HCT116 (cell line): ENCODE measurements around the gene PTPA. TPM values are rescaled to one million over a fixed set of nuclear protein-coding genes. Genes with fewer than 3 reads are reported as not detected.

Experiments
- ATAC-seq: fragments of 200-7000 bp; cut with Tn5 transposase; 2 replicates; pipeline ENCODE4 v1.9.1; 2020; ENCODE audit warnings: mild to moderate bottlenecking, moderate library complexity
- BruUV-seq: library from RNA; stranded (reverse); fragments of 400-500 nt; replicated peaks from 2 replicates; lab custom pipeline; 2021; lab: Mats Ljungman, UMichigan
- CTCF ChIA-PET: fragments of 300-600 bp; sonication (Branson Sonifier 250); formaldehyde crosslinking; loops from one replicate; lab custom pipeline; 2021; ENCODE audit warnings: antibody characterized with exemption; lab: Charles Lee
- POLR2A ChIA-PET: fragments of 300-600, 350-600 bp; sonication (Branson Sonifier 250); formaldehyde crosslinking; loops from one replicate; lab custom pipeline; 2021; ENCODE audit warnings: antibody characterized with exemption; lab: Charles Lee
- RAD21 ChIA-PET, 2 experiments: fragments of 300-600 bp; sonication (Branson Sonifier 250); formaldehyde crosslinking; loops; one replicate each; lab custom pipeline; 2023; ENCODE audit warnings: low total read pairs in 2 of 2; ENCODE audit not compliant: uncharacterized antibody in 2 of 2, unreplicated experiment in 2 of 2, low non-redundant PET in 1 of 2; lab: Charles Lee
- DNase-seq: peaks from one replicate; pipeline ENCODE4 v3.0.0-alpha.2; 2010; ENCODE audit warnings: low read depth, low spot score
- H2AFZ ChIP-seq: fragments of 200-600 bp; shearing (Covaris generic), sonication (generic); 2 replicates; pipeline ENCODE4 v1.6.1; 2017; ENCODE audit warnings: low read depth, mixed run types, mixed read lengths, antibody characterized with exemption, low read length; ENCODE audit not compliant: poor library complexity, severe bottlenecking
- H3K27ac ChIP-seq: 2 replicates; pipeline ENCODE4 v1.5.1; 2012; ENCODE audit warnings: low read depth, low read length
- H3K27me3 ChIP-seq: fragments of 200-600 bp; sonication (generic); 2 replicates; pipeline ENCODE4 v1.6.1; 2016; ENCODE audit warnings: mixed run types, low read length, mixed read lengths; ENCODE audit not compliant: insufficient read depth
- H3K36me3 ChIP-seq, 2 experiments: fragments of 200-500 bp in 1 of 2; fragments of 200-600 bp in 1 of 2; sonication (Bioruptor generic) in 1 of 2; sonication (generic) in 1 of 2; 2 replicates each; pipeline versions ENCODE4 v1.5.1 to v1.6.1; 2014 to 2016; ENCODE audit warnings: low read length in 2 of 2, inconsistent platforms in 1 of 2, mixed read lengths in 1 of 2, mixed run types in 1 of 2; ENCODE audit not compliant: insufficient read depth in 2 of 2, control insufficient read depth in 1 of 2
- H3K4me1 ChIP-seq, 2 experiments: fragments of 200-600 bp in 1 of 2; sonication (generic) in 1 of 2; 2 replicates each; pipeline versions ENCODE4 v1.5.1 to v1.6.1; 2012 to 2017; ENCODE audit warnings: low read length in 2 of 2, inconsistent platforms in 1 of 2, mild to moderate bottlenecking in 1 of 2, mixed read lengths in 1 of 2, mixed run types in 1 of 2, moderate library complexity in 1 of 2; ENCODE audit not compliant: insufficient read depth in 2 of 2, control insufficient read depth in 1 of 2
- H3K4me2 ChIP-seq: fragments of 200-600 bp; sonication (generic); 2 replicates; pipeline ENCODE4 v1.6.1; 2017; ENCODE audit warnings: mixed run types, low read length, mixed read lengths
- H3K4me3 ChIP-seq, 2 experiments: fragments of 200-600 bp in 1 of 2; sonication (generic) in 1 of 2; replicated peaks in 1 of 2; 2 replicates each; pipeline ENCODE4 v1.5.1; 2011 to 2016; ENCODE audit warnings: low read length in 2 of 2, control low read depth in 1 of 2, low read depth in 1 of 2, mild to moderate bottlenecking in 1 of 2, mixed read lengths in 1 of 2, mixed run types in 1 of 2
- H3K79me2 ChIP-seq: fragments of 200-600 bp; sonication (generic); 2 replicates; pipeline ENCODE4 v1.6.1; 2017; ENCODE audit warnings: mild to moderate bottlenecking, mixed run types, low read length, moderate library complexity, mixed read lengths; ENCODE audit not compliant: insufficient read depth
- H3K9ac ChIP-seq: fragments of 200-600 bp; sonication (generic); 2 replicates; pipeline ENCODE4 v1.6.1; 2016; ENCODE audit warnings: low read length, mixed read lengths
- H3K9me2 ChIP-seq: fragments of 200-600 bp; sonication (generic), shearing (Covaris generic); 2 replicates; pipeline ENCODE4 v1.6.1; 2017; ENCODE audit warnings: mixed run types, mild to moderate bottlenecking, moderate library complexity; ENCODE audit not compliant: insufficient read depth
- H3K9me3 ChIP-seq, 2 experiments: fragments of 200-500 bp in 1 of 2; fragments of 200-600 bp in 1 of 2; sonication (Bioruptor generic) in 1 of 2; sonication (generic) in 1 of 2; 2 replicates each; pipeline ENCODE4 v1.6.1; 2014 to 2017; ENCODE audit warnings: low read length in 2 of 2, mixed read lengths in 2 of 2, inconsistent platforms in 1 of 2, low read depth in 1 of 2, mild to moderate bottlenecking in 1 of 2, mixed run types in 1 of 2, moderate library complexity in 1 of 2; ENCODE audit not compliant: control insufficient read depth in 1 of 2, insufficient read depth in 1 of 2
- H4K20me1 ChIP-seq: fragments of 200-600 bp; sonication (generic), shearing (Covaris generic); 2 replicates; pipeline ENCODE4 v1.6.1; 2017; ENCODE audit warnings: mixed run types, mild to moderate bottlenecking, moderate library complexity; ENCODE audit not compliant: insufficient read depth
- EGR1 ChIP-seq: IDR thresholded peaks from 2 replicates; pipeline ENCODE4 v1.6.1; 2012; ENCODE audit warnings: low read depth
- MAX ChIP-seq: IDR thresholded peaks from 2 replicates; pipeline ENCODE4 v1.6.1; 2012
- RAD21 ChIP-seq: IDR thresholded peaks from 2 replicates; pipeline ENCODE4 v1.6.1; 2012; ENCODE audit warnings: low read depth, mild to moderate bottlenecking
- REST ChIP-seq: IDR thresholded peaks from 2 replicates; pipeline ENCODE4 v1.6.1; 2012; ENCODE audit warnings: low read depth
- TCF7L2 ChIP-seq: IDR thresholded peaks from 2 replicates; pipeline ENCODE4 v1.7.0; 2011; ENCODE audit warnings: borderline replicate concordance, inconsistent platforms; ENCODE audit not compliant: insufficient read depth, insufficient read length; ENCODE audit errors: extremely low read depth
- YY1 ChIP-seq: IDR thresholded peaks from 2 replicates; pipeline ENCODE4 v1.6.1; 2011; ENCODE audit warnings: low read length, low read depth, moderate library complexity, mild to moderate bottlenecking; ENCODE audit not compliant: insufficient replicate concordance; ENCODE audit errors: extremely low read depth
- intact Hi-C: fragments of 100-400 bp; cut with micrococcal nuclease; formaldehyde crosslinking; loops from 2 replicates; pipeline ENCODE4 v1.10.0; 2022
- total RNA-seq: library from RNA; stranded (reverse); gene quantifications from one replicate; pipeline ENCODE4 v1.2.1, GENCODE V29; 2021; ENCODE audit not compliant: unreplicated experiment

The PTPA gene
- total RNA-seq, 1 experiment from 2014 or later: 177 TPM

- intact Hi-C loops: loop anchor here (2.0 kb wide), 1 partner anchor 51 kb away; the partner anchor contains the start of gene SH3GLB2
- Histone ChIP-seq H3K79me2 (peaks cover 31% of the 10 kb centered on the region), H3K4me2 (peak overlapping the region; percentile 65), H4K20me1 (no peaks in the 10 kb centered on the region), H3K36me3 (no peaks in the 10 kb centered on the region), H3K9ac (no peak overlapping the region), H2AFZ (no peak overlapping the region), H3K9me2 (no peaks in the 10 kb centered on the region), H3K27ac (no peak overlapping the region), H3K27me3 (no peaks in the 10 kb centered on the region), H3K4me1 (peaks cover 11 to 17% of the 10 kb centered on the region in 2 experiments), H3K4me3 (peak overlapping the region in 1 of 2 experiments; percentile 95; a peak in 2 of 4 replicates), H3K9me3 (no peaks in the 10 kb centered on the region)
- CTCF ChIA-PET: no interaction called here
- RAD21 ChIA-PET: interaction anchor here in 1 of 2 experiments (1.0 kb wide), 1 partner anchor 60 kb away, joined by 4 read pairs; no protein-coding TSS in a partner anchor
- no TSS peak for BruUV-seq
- POLR2A ChIA-PET: no interaction called here
- DNase-seq: no peak
- ATAC-seq: no peak
- TF ChIP-seq EGR1: no peak
- TF ChIP-seq RAD21: no peak
- no peak for TF ChIP-seq MAX
- no peak for TF ChIP-seq TCF7L2
- no peak for TF ChIP-seq REST
- no peak for TF ChIP-seq YY1
Measured at GRCh38 chr9:129079829-129080228, 31.4 kb upstream of the PTPA start.
